HepG2 (cell line): ENCODE results near the gene ELF1. TPM values are rescaled to one million over a fixed set of nuclear protein-coding genes. Genes with fewer than 3 reads are reported as not detected.

Experiments
- ATAC-seq: fragments of 200-7000 bp; cut with Tn5 transposase; 3 replicates; pipeline ENCODE4 v1.9.1; 2020; ENCODE audit warnings: mild to moderate bottlenecking, moderate library complexity
- BruUV-seq: library from RNA; stranded (reverse); fragments of 400-500 nt; replicated peaks from 2 replicates; lab custom pipeline; 2021; lab: Mats Ljungman, UMichigan
- CTCF ChIA-PET: fragments of 300-600 bp; formaldehyde crosslinking; extraction: SDS; loops from one replicate; lab custom pipeline; 2021; ENCODE audit warnings: low total read pairs, inconsistent platforms, low intra/inter-chr PET ratio; lab: Yijun Ruan, JAX
- POLR2A ChIA-PET: fragments of 350-600 bp; sonication (Branson Sonifier 250); formaldehyde crosslinking; loops from one replicate; lab custom pipeline; 2020; ENCODE audit warnings: antibody characterized with exemption, inconsistent platforms; lab: Yijun Ruan, JAX
- DNase-seq: peaks from one replicate; pipeline ENCODE4 v3.0.0-alpha.2; 2015; ENCODE audit warnings: low spot score
- FAIRE-seq: peaks from 3 replicates; lab custom pipeline; 2011; peaks lifted over from hg19 to GRCh38; lab: Jason Lieb, UNC
- H2AFZ ChIP-seq: one replicate; pipeline ENCODE4 v1.6.1; 2011; ENCODE audit warnings: low read length, inconsistent platforms
- H3K27ac ChIP-seq: fragments of 300-600 bp; 3 replicates; pipeline ENCODE4 v1.8.0; 2011; ENCODE audit warnings: mixed run types, mild to moderate bottlenecking, mixed read lengths, low read length, inconsistent platforms; ENCODE audit not compliant: insufficient read depth; ENCODE audit errors: extremely low read length
- H3K27me3 ChIP-seq, 2 experiments: fragments of 200-600 bp in 1 of 2; 2 replicates in 1 of 2; 3 replicates in 1 of 2; pipeline versions ENCODE4 v1.6.0 to v1.8.0; 2011; ENCODE audit warnings: low read length in 2 of 2, mild to moderate bottlenecking in 2 of 2, moderate library complexity in 2 of 2, inconsistent platforms in 1 of 2; ENCODE audit not compliant: insufficient read depth in 2 of 2, control insufficient read depth in 1 of 2
- H3K36me3 ChIP-seq, 2 experiments: fragments of 200-600 bp in 1 of 2; replicated peaks in 1 of 2; 2 replicates in 1 of 2; 3 replicates in 1 of 2; pipeline versions ENCODE4 v1.5.1 to v1.8.0; 2011; ENCODE audit warnings: low read length in 2 of 2, inconsistent platforms in 1 of 2; ENCODE audit not compliant: insufficient read depth in 2 of 2, control insufficient read depth in 1 of 2
- H3K4me1 ChIP-seq: 2 replicates; pipeline ENCODE4 v1.5.1; 2012; ENCODE audit warnings: low read length, inconsistent platforms; ENCODE audit not compliant: insufficient read depth
- H3K4me2 ChIP-seq: 2 replicates; pipeline ENCODE4 v1.6.0; 2011; ENCODE audit warnings: low read depth, low read length, inconsistent platforms
- H3K4me3 ChIP-seq, 3 experiments: fragments of 200-600 bp in 1 of 3; sonication (generic), shearing (Covaris generic) in 1 of 3; replicated peaks in 1 of 3; 2 replicates each; pipeline ENCODE4 v1.5.1; 2011 to 2016; ENCODE audit warnings: low read length in 3 of 3, inconsistent platforms in 2 of 3, low read depth in 2 of 3, mild to moderate bottlenecking in 2 of 3, control low read depth in 1 of 3, mixed read lengths in 1 of 3; ENCODE audit not compliant: insufficient read depth in 1 of 3
- H3K79me2 ChIP-seq: one replicate; pipeline ENCODE4 v1.6.1; 2011; ENCODE audit warnings: low read length, inconsistent platforms; ENCODE audit not compliant: insufficient read depth
- H3K9ac ChIP-seq: 2 replicates; pipeline ENCODE4 v1.6.0; 2011; ENCODE audit warnings: mild to moderate bottlenecking, low read depth, low read length, inconsistent platforms; ENCODE audit not compliant: insufficient read depth
- H3K9me3 ChIP-seq: 2 replicates; pipeline ENCODE4 v1.5.1; 2012; ENCODE audit warnings: mild to moderate bottlenecking, low read length
- H4K20me1 ChIP-seq: 2 replicates; pipeline ENCODE4 v1.6.0; 2011; ENCODE audit warnings: inconsistent platforms, mild to moderate bottlenecking, low read length, moderate library complexity; ENCODE audit not compliant: insufficient read depth
- ATF3 ChIP-seq: sonication (generic); formaldehyde crosslinking; IDR thresholded peaks from 2 replicates; pipeline ENCODE4 v1.4.0; 2020; ENCODE audit warnings: missing genetic modification reagents
- DNMT1 ChIP-seq: sonication (generic); formaldehyde crosslinking; IDR thresholded peaks from 2 replicates; pipeline ENCODE4 v1.5.1; 2020; ENCODE audit warnings: mild to moderate bottlenecking, missing genetic modification reagents
- ELF4 ChIP-seq: sonication (generic); formaldehyde crosslinking; IDR thresholded peaks from 2 replicates; pipeline ENCODE4 v1.5.0; 2020; ENCODE audit warnings: missing genetic modification reagents, mild to moderate bottlenecking, moderate library complexity, borderline replicate concordance
- PHB2 ChIP-seq: fragments of 450-650 bp; IDR thresholded peaks from 2 replicates; pipeline ENCODE4 v1.6.1; 2018; ENCODE audit not compliant: partially characterized antibody
- RFX3 ChIP-seq: IDR thresholded peaks from 2 replicates; pipeline ENCODE4 v1.6.1; 2016; ENCODE audit warnings: missing biosample characterization, missing genetic modification reagents
- THRA ChIP-seq: sonication (generic); formaldehyde crosslinking; IDR thresholded peaks from 2 replicates; pipeline ENCODE4 v1.4.0; 2020; ENCODE audit warnings: missing genetic modification reagents, borderline replicate concordance
- ZBTB38 ChIP-seq: sonication (generic); formaldehyde crosslinking; IDR thresholded peaks from 2 replicates; pipeline ENCODE4 v1.5.1; 2020; ENCODE audit warnings: mild to moderate bottlenecking, missing genetic modification reagents
- ZNF121 ChIP-seq: sonication (generic); formaldehyde crosslinking; IDR thresholded peaks from 2 replicates; pipeline ENCODE4 v1.5.0; 2020; ENCODE audit warnings: mild to moderate bottlenecking, missing genetic modification reagents
- ZNF30 ChIP-seq: sonication (generic); formaldehyde crosslinking; IDR thresholded peaks from 2 replicates; pipeline ENCODE4 v1.5.0; 2020; ENCODE audit warnings: mild to moderate bottlenecking, missing genetic modification reagents
- ZNF766 ChIP-seq: sonication (generic); formaldehyde crosslinking; IDR thresholded peaks from 2 replicates; pipeline ENCODE4 v1.5.0; 2020; ENCODE audit warnings: missing genetic modification reagents, borderline replicate concordance
- WGBS: methylation state at CpG from one replicate; pipeline ENCODE4 v1.1.6; 2017; ENCODE audit warnings: low lambda C conversion rate; 5-methylcytosine and 5-hydroxymethylcytosine counted together
- in situ Hi-C: cut with HindIII; loops from 2 replicates; pipeline ENCODE4 v1.10.0; 2017; ENCODE audit warnings: low pct_unique_long_range_greater_than_20kb; ENCODE audit not compliant: extremely low pct_ligation_motif_present
- intact Hi-C: fragments of 100-400 bp; cut with micrococcal nuclease; formaldehyde crosslinking; loops from one replicate; pipeline ENCODE4 v1.10.0; 2022; ENCODE audit not compliant: unreplicated experiment
- polyA plus RNA-seq, 8 experiments: library from polyadenylated mRNA; depleted of rRNA in 3 of 8; stranded (reverse) in 7 of 8; unstranded in 1 of 8; fragments of >200 nt; fragmentation: Illumina TruSeq in 4 of 8; extraction: Trizol in 4 of 8; gene quantifications; 2 replicates each; pipeline versions ENCODE4 v1.2.1 to v1.2.3, GENCODE V29; 2011 to 2016; ENCODE audit warnings: low read depth in 4 of 8, missing spikeins in 1 of 8, mixed read lengths in 1 of 8; ENCODE audit not compliant: insufficient read depth in 1 of 8
- total RNA-seq, 5 experiments: library from RNA; depleted of rRNA; stranded (reverse); fragments of >200 nt; fragmentation: Illumina TruSeq; extraction: Trizol; gene quantifications; 2 replicates each; pipeline ENCODE4 v1.2.3, GENCODE V29; 2016; ENCODE audit warnings: low read depth in 1 of 5

ELF1 gene
- total and polyA plus RNA-seq, 2 of the 13 experiments (the other 11 are each of a cell fraction or from before 2014, with no cell fraction given) = 24.6 to 71.5 TPM

GRCh38 chr13:41013835-41014234 lies 5.3 kb downstream of the ELF1 start:
- DNase-seq (no peak), FAIRE-seq (no peak)
- CTCF ChIA-PET = no interaction called here

GRCh38 chr13:41012536-41012935 lies 6.6 kb downstream of the ELF1 start:
- no peaks in the 10 kb centered on the region for H4K20me1 ChIP-seq
- ChIA-PET POLR2A (interaction anchor here (0.7 to 2.1 kb wide), 2 partner anchors 26 to 48 kb away, joined by 4 to 7 read pairs; partner anchors contain the start of gene WBP4), CTCF (no interaction called here)
- no peak overlapping the region for H2AFZ ChIP-seq
- no TSS peak for BruUV-seq
- no peaks in the 10 kb centered on the region for H3K9me3 ChIP-seq
- peaks cover 94% of the 10 kb centered on the region for H3K79me2 ChIP-seq
- intact Hi-C loops (no loop called here), in situ Hi-C loops (no loop called here)
- no peak overlapping the region for H3K4me3 ChIP-seq
- H3K4me2 ChIP-seq = no peak overlapping the region
- ATAC-seq (no peak), DNase-seq (no peak), FAIRE-seq (no peak)
- no peaks in the 10 kb centered on the region for H3K27me3 ChIP-seq
- no peak overlapping the region for H3K9ac ChIP-seq
- H3K4me1 ChIP-seq = peaks cover 83% of the 10 kb centered on the region
- H3K36me3 ChIP-seq = no peaks in the 10 kb centered on the region
- TF ChIP-seq ZNF30 (no peak), ZNF121 (CRISPR knock-in tag) (peak; percentile 67)
- 93% methylated on average over 2 of the region's 2 CpGs for WGBS
- H3K27ac ChIP-seq = no peak overlapping the region

More at GRCh38 chr13:41013835-41014234, 5.3 kb downstream of the ELF1 start:
- Histone ChIP-seq H3K9ac (no peak overlapping the region), H3K27me3 (no peaks in the 10 kb centered on the region), H3K4me1 (peaks cover 82% of the 10 kb centered on the region), H3K4me2 (no peak overlapping the region)
- no peak for ATAC-seq
- in situ Hi-C loops = no loop called here
- TF ChIP-seq ATF3 (CRISPR knock-in tag) (no peak), THRA (no peak), RFX3 (CRISPR knock-in tag) (no peak), ZBTB38 (CRISPR knock-in tag) (no peak), DNMT1 (CRISPR knock-in tag) (no peak), PHB2 (no peak), ZNF766 (no peak), ELF4 (CRISPR knock-in tag) (no peak)
- TF ChIP-seq, all 625 proteins: peak for 0
- no TSS peak for BruUV-seq
- Histone ChIP-seq H3K36me3 (no peaks in the 10 kb centered on the region), H3K4me3 (no peak overlapping the region), H2AFZ (no peak overlapping the region), H3K79me2 (peaks cover 95% of the 10 kb centered on the region), H3K27ac (no peak overlapping the region), H3K9me3 (no peaks in the 10 kb centered on the region), H4K20me1 (no peaks in the 10 kb centered on the region)
- WGBS = 97% methylated on average over 2 of the region's 2 CpGs
- intact Hi-C loops = no loop called here
- POLR2A ChIA-PET = interaction anchor here (1.2 kb wide), 1 partner anchor 46 kb away, joined by 3 read pairs; no protein-coding TSS in a partner anchor
